Stimulated activated CD8-positive, alpha-beta memory T cell treated with anti-CD3 and anti-CD28 coated beads, Interleukin-15, amount 100 ng/mL, for 24 hours (primary cell): Measurements from ENCODE around the gene TPRA1.
"Not testable (repeated sequence)": the region's sequence is repeated elsewhere in the genome, so short reads cannot be mapped to it uniquely, and the experiment has no call there.

Experiments used
- DNase-seq: peaks from one replicate; pipeline ENCODE4 v3.0.0-alpha.2; 2020; ENCODE audit warnings: low read depth

Gene TPRA1

GRCh38 chr3:127616836-127617605 is 26.5 kb upstream of the TPRA1 start:
- no peak for DNase-seq

DNA sequence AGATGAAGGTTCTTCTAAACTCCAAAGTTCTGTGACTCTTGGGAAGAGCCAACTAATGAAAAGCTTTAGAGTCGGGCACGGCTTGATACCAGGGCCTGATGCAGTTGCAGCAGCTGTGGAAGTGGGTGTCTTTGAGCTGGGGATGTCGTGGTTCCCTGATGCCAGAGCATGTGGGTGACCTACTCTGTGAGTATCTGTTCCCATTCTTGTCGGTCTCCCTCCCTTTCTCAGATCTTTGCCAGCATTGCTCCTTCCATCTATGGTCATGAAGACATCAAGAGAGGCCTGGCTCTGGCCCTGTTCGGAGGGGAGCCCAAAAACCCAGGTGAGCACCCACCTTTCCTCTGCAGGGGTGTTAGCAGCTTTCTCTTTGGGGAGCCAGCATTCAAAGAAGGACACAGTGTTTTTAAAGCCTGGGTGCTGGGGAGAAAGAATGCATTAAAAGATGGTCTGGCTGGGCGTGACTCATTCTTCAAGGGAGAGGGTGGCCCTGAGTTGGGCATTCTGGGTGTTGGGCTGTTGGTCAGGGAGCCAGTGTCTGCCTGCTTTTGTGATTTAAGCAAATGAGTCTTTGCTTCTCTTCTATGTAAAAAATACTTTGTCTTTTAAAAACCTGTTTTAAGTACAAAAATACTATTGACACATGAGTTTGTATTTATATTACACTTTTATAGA is 25.2 kb upstream of the TPRA1 start:
- DNase-seq: no peak

DNA sequence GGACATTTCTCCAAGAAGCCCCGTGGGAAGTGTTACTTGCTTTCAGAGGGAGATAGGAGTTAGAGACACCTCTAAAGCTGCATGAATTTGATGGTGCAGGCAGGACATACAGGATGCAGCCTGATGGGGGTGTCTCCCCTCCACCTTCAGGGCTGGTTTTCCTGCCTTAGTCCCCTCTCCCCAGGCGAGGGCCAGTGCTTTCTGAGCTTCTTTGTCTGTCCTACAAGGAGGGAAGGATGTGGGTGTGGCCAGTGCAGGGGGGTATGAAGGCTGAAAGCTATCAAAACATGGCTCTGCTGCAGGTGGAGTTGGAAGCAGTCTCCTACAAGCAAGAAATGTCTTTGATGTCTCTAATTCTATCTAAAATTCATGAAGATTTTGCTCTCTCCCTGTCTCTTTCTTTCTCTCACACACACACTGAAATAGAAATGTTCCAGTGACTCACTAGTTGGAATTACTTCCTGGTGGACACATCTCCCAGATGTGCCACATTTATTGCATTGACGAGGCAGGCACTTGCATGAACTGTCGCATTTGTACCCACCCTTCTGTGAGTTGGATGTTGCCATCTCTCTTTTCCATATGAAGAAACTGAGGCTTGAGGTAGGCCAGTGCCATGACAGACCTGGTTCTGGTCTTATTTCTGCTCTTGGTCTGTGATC is 24.5 kb upstream of the TPRA1 start:
- no peak for DNase-seq

- DNase-seq: no peak
These were observed 22.9 kb upstream of the TPRA1 start for GRCh38 chr3:127613406-127613805.

DNA sequence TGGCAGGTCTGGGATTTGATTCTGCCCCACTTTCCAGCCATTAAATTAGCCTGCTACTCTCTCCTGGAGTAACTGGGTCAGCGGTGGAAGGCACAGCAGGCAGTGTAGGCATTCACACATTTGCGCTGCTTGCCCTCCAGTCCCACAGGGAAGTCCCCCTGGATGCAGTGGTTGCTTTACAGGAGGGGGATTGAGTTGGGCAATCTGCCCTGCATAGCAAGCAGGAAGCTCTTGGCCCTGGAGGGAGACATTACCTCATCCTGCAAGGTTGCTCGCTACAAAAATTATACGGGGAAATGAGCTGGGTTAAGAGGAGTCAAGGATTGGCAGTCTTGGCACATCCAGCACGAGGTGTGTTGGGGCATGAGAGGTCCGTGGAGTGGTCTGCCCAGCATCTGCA is 22.4 kb upstream of the TPRA1 start:
- no peak for DNase-seq

DNA sequence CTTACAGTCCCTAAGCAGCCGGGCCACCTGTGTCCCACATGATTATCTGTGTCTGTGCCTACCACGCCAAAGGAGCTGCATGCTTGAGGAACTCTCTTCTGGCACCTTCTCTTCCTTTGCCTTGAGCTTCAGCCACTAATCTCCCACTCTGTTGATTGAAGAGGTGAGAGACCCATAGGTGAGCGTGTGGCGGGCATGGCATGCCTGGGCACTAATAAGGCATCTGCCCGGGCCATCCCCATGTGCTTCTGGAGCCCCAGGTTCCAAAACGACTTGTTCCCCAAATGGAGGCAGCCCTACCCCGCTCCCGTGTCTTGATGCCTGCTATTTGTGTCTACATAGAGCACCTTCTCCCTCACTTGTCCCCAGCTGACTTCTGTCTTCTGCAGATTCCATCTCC is 20.7 kb upstream of the TPRA1 start:
- no peak for DNase-seq

GRCh38 chr3:127610105-127610504 is 19.6 kb upstream of the TPRA1 start:
- DNase-seq: no peak

GRCh38 chr3:127608362-127608718 is 17.8 kb upstream of the TPRA1 start:
- no peak for DNase-seq

DNA sequence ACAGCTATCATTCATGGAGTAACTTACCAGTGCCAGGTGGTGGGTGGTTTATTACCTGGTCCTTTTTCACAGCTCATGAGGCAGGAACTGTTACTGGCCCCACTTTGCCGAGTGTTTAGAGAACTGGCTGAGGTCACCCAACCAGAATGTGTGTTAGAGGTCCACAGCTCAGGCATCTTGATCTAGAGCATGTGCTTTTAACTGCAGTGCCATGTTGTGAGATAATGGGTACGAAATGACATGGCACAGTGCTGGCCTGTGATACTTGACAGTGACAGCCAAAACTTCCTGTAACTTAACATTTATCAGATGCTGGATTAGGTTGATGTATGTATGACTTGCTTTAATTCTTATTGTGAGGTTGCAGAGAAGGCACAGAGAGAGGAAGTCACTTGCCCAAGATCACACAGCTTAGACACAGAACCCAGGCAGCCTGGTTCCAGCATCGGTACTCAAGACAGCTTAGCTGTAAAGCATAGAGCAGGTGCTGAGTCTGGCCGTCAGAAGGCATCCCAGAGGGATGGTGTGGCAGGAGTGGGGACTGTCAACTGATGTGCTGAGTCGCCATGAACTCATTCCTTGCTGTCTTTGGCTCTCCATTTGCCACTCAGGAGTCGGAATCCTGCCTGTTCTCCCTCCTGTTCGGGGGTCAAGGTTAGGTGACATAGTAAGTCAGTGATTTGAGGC is 17.3 kb upstream of the TPRA1 start:
- no peak for DNase-seq

GRCh38 chr3:127606981-127607595 is 16.6 kb upstream of the TPRA1 start:
- DNase-seq: no peak

DNA sequence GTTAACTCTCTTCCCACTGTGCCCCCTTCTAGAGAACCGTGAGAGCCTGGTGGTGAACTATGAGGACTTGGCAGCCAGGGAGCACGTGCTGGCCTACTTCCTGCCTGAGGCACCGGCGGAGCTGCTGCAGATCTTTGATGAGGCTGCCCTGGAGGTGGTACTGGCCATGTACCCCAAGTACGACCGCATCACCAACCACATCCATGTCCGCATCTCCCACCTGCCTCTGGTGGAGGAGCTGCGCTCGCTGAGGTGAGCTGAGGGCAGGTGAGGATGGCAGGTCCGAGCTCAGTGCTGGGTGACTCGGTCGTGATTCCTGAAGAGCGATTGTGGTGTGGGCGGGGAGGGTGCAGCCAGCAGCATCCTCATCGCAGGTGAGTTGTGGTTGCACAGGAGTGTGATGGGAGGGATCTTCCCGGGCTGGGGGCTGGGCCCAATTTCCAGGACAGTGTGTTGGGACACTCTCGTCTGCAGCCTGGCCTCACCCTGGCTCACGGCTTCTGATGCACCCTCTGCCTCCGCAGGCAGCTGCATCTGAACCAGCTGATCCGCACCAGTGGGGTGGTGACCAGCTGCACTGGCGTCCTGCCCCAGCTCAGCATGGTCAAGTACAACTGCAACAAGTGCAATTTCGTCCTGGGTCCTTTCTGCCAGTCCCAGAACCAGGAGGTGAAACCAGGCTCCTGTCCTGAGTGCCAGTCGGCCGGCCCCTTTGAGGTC is 15.7 kb upstream of the TPRA1 start:
- no peak for DNase-seq

DNA sequence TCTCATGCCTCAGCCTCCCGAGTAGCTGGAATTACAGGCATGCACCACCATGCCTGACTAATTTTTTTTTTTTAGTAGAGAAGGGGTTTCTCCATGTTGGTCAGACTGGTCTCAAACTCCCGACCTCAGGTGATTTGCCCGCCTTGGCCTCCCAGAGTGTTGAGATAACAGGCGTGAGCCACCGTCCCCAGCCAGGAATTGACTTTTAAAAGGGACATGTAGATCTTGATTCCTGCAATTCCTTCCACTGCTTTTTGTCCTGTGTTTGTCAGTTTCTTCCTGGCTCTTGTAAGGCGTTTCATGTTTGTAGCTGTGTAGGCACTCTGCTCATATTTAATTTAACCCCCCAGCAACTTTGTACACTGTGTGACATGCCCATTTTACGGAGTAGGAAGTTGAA is 15.0 kb upstream of the TPRA1 start:
- DNase-seq: not testable (repeated sequence)

DNA sequence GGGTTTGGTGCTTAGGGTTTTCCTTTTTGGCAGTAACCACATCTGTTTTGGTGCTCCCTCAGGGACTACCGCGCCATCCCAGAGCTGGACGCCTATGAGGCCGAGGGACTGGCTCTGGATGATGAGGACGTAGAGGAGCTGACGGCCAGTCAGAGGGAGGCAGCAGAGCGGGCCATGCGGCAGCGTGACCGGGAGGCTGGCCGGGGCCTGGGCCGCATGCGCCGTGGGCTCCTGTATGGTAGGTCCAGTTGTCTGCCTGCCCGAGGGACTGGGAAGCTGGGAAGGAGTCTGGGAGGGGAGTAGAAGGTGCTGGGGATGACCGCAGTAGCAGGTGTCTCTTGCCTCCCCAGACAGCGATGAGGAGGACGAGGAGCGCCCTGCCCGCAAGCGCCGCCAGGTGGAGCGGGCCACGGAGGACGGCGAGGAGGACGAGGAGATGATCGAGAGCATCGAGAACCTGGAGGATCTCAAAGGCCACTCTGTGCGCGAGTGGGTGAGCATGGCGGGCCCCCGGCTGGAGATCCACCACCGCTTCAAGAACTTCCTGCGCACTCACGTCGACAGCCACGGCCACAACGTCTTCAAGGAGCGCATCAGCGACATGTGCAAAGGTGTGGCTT is 14.1 kb upstream of the TPRA1 start:
- DNase-seq: no peak

- no peak for DNase-seq
These were observed 13.5 kb upstream of the TPRA1 start for GRCh38 chr3:127604035-127604434.

GRCh38 chr3:127600749-127601456 is 10.4 kb upstream of the TPRA1 start:
- no peak for DNase-seq

- no peak for DNase-seq
These were observed 8.5 kb upstream of the TPRA1 start for GRCh38 chr3:127598841-127599570.

GRCh38 chr3:127597020-127597771 is 6.7 kb upstream of the TPRA1 start:
- DNase-seq: no peak

DNA sequence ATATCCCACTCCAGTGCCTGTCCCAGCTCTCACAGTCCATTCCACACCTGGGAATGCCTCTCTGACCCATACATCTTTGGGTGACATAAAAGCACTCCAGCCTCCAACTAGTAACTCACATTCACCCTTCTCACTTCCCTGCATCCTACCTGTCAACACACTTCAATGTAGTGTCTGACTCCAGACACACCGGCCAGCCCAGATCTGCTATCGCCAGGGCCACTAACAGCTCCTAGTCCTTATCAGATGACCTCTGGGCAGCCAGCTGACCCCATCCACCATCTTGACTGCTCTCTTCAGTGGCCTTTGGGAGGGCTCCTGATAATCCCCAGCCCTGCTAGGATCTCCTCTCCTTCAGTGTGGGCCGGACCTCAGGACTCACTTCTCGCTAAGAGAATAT is 4.8 kb upstream of the TPRA1 start:
- no peak for DNase-seq

- DNase-seq: no peak
These were observed 2.6 kb upstream of the TPRA1 start for GRCh38 chr3:127593178-127593577.
